Endothelial cell of umbilical vein (primary cell): ENCODE results near the gene CCDC117. TPM values are rescaled to one million over a fixed set of nuclear protein-coding genes. Genes with fewer than 3 reads are reported as not detected.
"Not testable (repeated sequence)": the region's sequence is repeated elsewhere in the genome, so short reads cannot be mapped to it uniquely, and the experiment has no call there.

ENCODE experiments used
- BruUV-seq: library from RNA; stranded (reverse); fragments of 400-500 nt; replicated peaks from 2 replicates; lab custom pipeline; 2021; lab: Mats Ljungman, UMichigan
- CTCF ChIA-PET: fragments of 300-600, 350-600 bp; sonication (Branson Sonifier 250); formaldehyde crosslinking; loops from one replicate; lab custom pipeline; 2021; ENCODE audit warnings: antibody characterized with exemption, inconsistent platforms; lab: Charles Lee
- POLR2A ChIA-PET: fragments of 300-600, 350-600 bp; sonication (Branson Sonifier 250); formaldehyde crosslinking; loops from one replicate; lab custom pipeline; 2021; ENCODE audit warnings: antibody characterized with exemption, inconsistent platforms; lab: Charles Lee
- DNase-seq: peaks from one replicate; pipeline ENCODE4 v3.0.0-alpha.2; 2011; ENCODE audit warnings: low read depth, low spot score
- FAIRE-seq: peaks from 2 replicates; lab custom pipeline; 2011; peaks lifted over from hg19 to GRCh38; lab: Jason Lieb, UNC
- H2AFZ ChIP-seq: 2 replicates; pipeline ENCODE4 v1.6.0; 2012; ENCODE audit warnings: low read depth, low read length, control low read depth, inconsistent platforms
- H3K27ac ChIP-seq: 2 replicates; pipeline ENCODE4 v1.5.1; 2011; ENCODE audit warnings: low read depth, mild to moderate bottlenecking, control low read depth, low read length, moderate library complexity; ENCODE audit not compliant: insufficient read depth
- H3K27me3 ChIP-seq, 2 experiments: 2 replicates each; pipeline versions ENCODE4 v1.6.0 to v1.6.1; 2011; ENCODE audit warnings: low read length in 2 of 2, mixed read lengths in 1 of 2; ENCODE audit not compliant: control insufficient read depth in 2 of 2, insufficient read depth in 2 of 2
- H3K36me3 ChIP-seq, 2 experiments: 2 replicates in 1 of 2; 3 replicates in 1 of 2; pipeline ENCODE4 v1.5.1; 2011; ENCODE audit warnings: low read length in 2 of 2, mild to moderate bottlenecking in 1 of 2, moderate library complexity in 1 of 2; ENCODE audit not compliant: control insufficient read depth in 2 of 2, insufficient read depth in 2 of 2; ENCODE audit errors: extremely low read depth in 1 of 2
- H3K4me1 ChIP-seq: 3 replicates; pipeline ENCODE4 v1.5.1; 2011; ENCODE audit warnings: mild to moderate bottlenecking, low read length; ENCODE audit not compliant: control insufficient read depth, insufficient read depth; ENCODE audit errors: extremely low read depth
- H3K4me2 ChIP-seq: 2 replicates; pipeline ENCODE4 v1.6.1; 2011; ENCODE audit warnings: low read length, control low read depth, mixed read lengths; ENCODE audit not compliant: insufficient read depth
- H3K4me3 ChIP-seq, 3 experiments: fragments of 200-600 bp in 1 of 3; sonication (generic), shearing (Covaris generic) in 1 of 3; replicated peaks in 1 of 3; 2 replicates each; pipeline ENCODE4 v1.5.1; 2011 to 2016; ENCODE audit warnings: control low read depth in 3 of 3, low read length in 3 of 3, mild to moderate bottlenecking in 2 of 3, inconsistent platforms in 1 of 3, low read depth in 1 of 3, moderate library complexity in 1 of 3; ENCODE audit not compliant: insufficient read depth in 1 of 3
- H3K79me2 ChIP-seq: 2 replicates; pipeline ENCODE4 v1.6.0; 2012; ENCODE audit warnings: low read length, inconsistent platforms; ENCODE audit not compliant: control insufficient read depth, insufficient read depth
- H3K9ac ChIP-seq: replicated peaks from 2 replicates; pipeline ENCODE3; 2011; ENCODE audit warnings: low read length, control low read depth; ENCODE audit not compliant: insufficient read depth; ENCODE audit errors: extremely low read depth
- H3K9me1 ChIP-seq: replicated peaks from 3 replicates; pipeline ENCODE4 v1.6.0; 2011; ENCODE audit warnings: mild to moderate bottlenecking, low read length; ENCODE audit not compliant: control insufficient read depth, insufficient read depth; ENCODE audit errors: extremely low read depth
- H3K9me3 ChIP-seq: replicated peaks from 2 replicates; pipeline ENCODE4 v1.5.1; 2012; ENCODE audit warnings: low read length, inconsistent platforms; ENCODE audit not compliant: control insufficient read depth, insufficient read depth
- H4K20me1 ChIP-seq: replicated peaks from 2 replicates; pipeline ENCODE3; 2011; ENCODE audit warnings: mild to moderate bottlenecking, low read length; ENCODE audit not compliant: control insufficient read depth, insufficient read depth; ENCODE audit errors: extremely low read depth
- CTCF ChIP-seq, 2 donors: IDR thresholded peaks; 1 replicate in 1 of 2; 2 replicates in 1 of 2; pipeline ENCODE4 v1.5.1; 2011; ENCODE audit warnings: low read length in 2 of 2, mild to moderate bottlenecking in 2 of 2, moderate library complexity in 2 of 2, control low read depth in 1 of 2, inconsistent platforms in 1 of 2, low read depth in 1 of 2; ENCODE audit not compliant: insufficient read depth in 1 of 2; ENCODE audit errors: extremely low read depth in 1 of 2
- EZH2 ChIP-seq: IDR thresholded peaks from 2 replicates; pipeline ENCODE4 v1.6.1; 2012; ENCODE audit warnings: borderline replicate concordance, low read depth, mild to moderate bottlenecking, moderate library complexity, low read length, inconsistent platforms; ENCODE audit not compliant: severe bottlenecking
- FOS ChIP-seq: IDR thresholded peaks from 2 replicates; pipeline ENCODE4 v1.6.1; 2011; ENCODE audit warnings: mild to moderate bottlenecking, low read length, moderate library complexity, borderline replicate concordance; ENCODE audit not compliant: insufficient read depth
- GATA2 ChIP-seq: IDR thresholded peaks from 2 replicates; pipeline ENCODE4 v1.7.0; 2011; ENCODE audit warnings: low read depth, mild to moderate bottlenecking, moderate library complexity, mixed read lengths, low read length; ENCODE audit not compliant: insufficient read length, insufficient read depth
- JUN ChIP-seq: IDR thresholded peaks from 2 replicates; pipeline ENCODE4 v1.6.1; 2011; ENCODE audit warnings: borderline replicate concordance, low read depth; ENCODE audit not compliant: insufficient read length, insufficient read depth
- MYC ChIP-seq: IDR thresholded peaks from one replicate; pipeline ENCODE4 v1.6.1; 2011; ENCODE audit warnings: mild to moderate bottlenecking, low read depth, low read length
- POLR2A ChIP-seq: IDR thresholded peaks from 2 replicates; pipeline ENCODE4 v1.6.1; 2012; ENCODE audit warnings: low read depth, mild to moderate bottlenecking, control low read depth, low read length
- POLR2AphosphoS5 ChIP-seq: IDR thresholded peaks from 2 replicates; pipeline ENCODE4 v1.6.1; 2012; ENCODE audit warnings: low read depth, mild to moderate bottlenecking, control low read depth, low read length, moderate library complexity; ENCODE audit not compliant: insufficient read depth
- dilution Hi-C: fragments of 300-500 bp; cut with MboI; formaldehyde crosslinking; loops from one replicate; pipeline ENCODE4 v1.15.0; 2019; ENCODE audit warnings: low sequenced_read_pairs; ENCODE audit not compliant: extremely low pct_ligation_motif_present
- intact Hi-C: fragments of 100-400 bp; cut with micrococcal nuclease; formaldehyde crosslinking; loops from one replicate; pipeline ENCODE4 v1.10.0; 2022
- polyA plus RNA-seq, 4 experiments: library from polyadenylated mRNA; depleted of rRNA in 3 of 4; stranded (reverse) in 3 of 4; unstranded in 1 of 4; fragments of >200 nt; gene quantifications; 2 replicates each; pipeline versions ENCODE4 v1.2.1 to v1.2.3, GENCODE V29; 2011 to 2012; ENCODE audit warnings: missing spikeins in 1 of 4
- total RNA-seq: library from RNA; stranded (reverse); gene quantifications from 2 replicates; pipeline ENCODE4 v1.2.3, GENCODE V29; 2021
- TF ChIP-seq, protein P1 (sequence below): IDR thresholded peaks from 2 replicates; pipeline ENCODE4 v1.6.1; 2011; ENCODE audit not compliant: insufficient read depth, insufficient read length

Gene CCDC117
- total and polyA plus RNA-seq, 2 donors (not counting 3 experiments of a cell fraction or from before 2014, with no cell fraction given): 5.5 to 23.3 TPM

GRCh38 chr22:28761449-28761755 lies 11.1 kb upstream of the CCDC117 start:
- Histone ChIP-seq H4K20me1 (no peaks in the 10 kb centered on the region), H3K4me2 (no peak overlapping the region), H2AFZ (no peak overlapping the region), H3K79me2 (no peaks in the 10 kb centered on the region), H3K27me3 (no peaks in the 10 kb centered on the region), H3K9me1 (no peaks in the 10 kb centered on the region), H3K4me1 (no peaks in the 10 kb centered on the region), H3K9me3 (no peaks in the 10 kb centered on the region), H3K27ac (no peak overlapping the region), H3K4me3 (no peak overlapping the region), H3K9ac (no peak overlapping the region), H3K36me3 (no peaks in the 10 kb centered on the region)
- ChIA-PET POLR2A (no interaction called here), CTCF (interaction anchor here (1.4 kb wide), 2 partner anchors 8 to 9 kb away, joined by 4 read pairs; no protein-coding TSS in a partner anchor)
- DNase-seq: no peak
- no TSS peak for BruUV-seq
- dilution Hi-C loops: no loop called here
- TF ChIP-seq GATA2 (no peak), POLR2AphosphoS5 (no peak), JUN (no peak), CTCF (IDR thresholded peaks at IDR 0.05; ENCODE audit: extremely low read depth in 1 of 2, insufficient read depth in 1 of 2, low read depth in 1 of 2, low read length in 2 of 2) (no peak), POLR2A (no peak), FOS (no peak), MYC (no peak), EZH2 (no peak)
- TF ChIP-seq, protein P1, sequence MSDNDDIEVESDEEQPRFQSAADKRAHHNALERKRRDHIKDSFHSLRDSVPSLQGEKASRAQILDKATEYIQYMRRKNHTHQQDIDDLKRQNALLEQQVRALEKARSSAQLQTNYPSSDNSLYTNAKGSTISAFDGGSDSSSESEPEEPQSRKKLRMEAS: no peak
- FAIRE-seq: no peak
- intact Hi-C loops: no loop called here

DNA sequence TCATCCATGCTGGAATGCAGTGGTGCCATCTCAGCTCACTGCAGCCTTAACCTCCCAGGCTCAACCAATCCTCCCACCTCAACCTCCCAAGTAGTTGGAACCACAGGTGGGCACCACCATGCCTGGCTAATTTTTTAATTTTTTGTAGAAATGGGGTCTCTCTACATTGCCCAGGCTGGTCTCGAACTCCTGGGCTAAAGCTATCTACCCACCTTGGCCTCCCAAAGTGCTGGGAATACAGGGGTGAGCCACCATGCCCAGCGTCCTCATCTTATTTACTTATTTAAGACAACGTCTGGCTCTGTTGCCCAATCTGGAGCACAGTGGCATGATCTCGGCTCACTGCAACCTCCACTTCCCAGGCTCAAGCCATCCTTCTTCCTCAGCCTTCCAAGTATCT lies 10.5 kb upstream of the CCDC117 start:
- H3K4me3 ChIP-seq, H3K27ac ChIP-seq, FAIRE-seq, H2AFZ ChIP-seq, H3K79me2 ChIP-seq, CTCF ChIA-PET, H3K36me3 ChIP-seq, DNase-seq, H3K4me1 ChIP-seq, BruUV-seq, POLR2A ChIA-PET, intact Hi-C loops, dilution Hi-C loops, H3K27me3 ChIP-seq, H4K20me1 ChIP-seq, H3K9me3 ChIP-seq, H3K9ac ChIP-seq, H3K4me2 ChIP-seq, H3K9me1 ChIP-seq: not testable (repeated sequence)
